Measurements from ENCODE around the gene TXNDC11. TPM values are rescaled to one million over a fixed set of nuclear protein-coding genes. Genes with fewer than 3 reads are reported as not detected.

TXNDC11 gene
- total and polyA plus RNA-seq, 3 donors from 2014 or later: 34.4 to 45.3 (median 42.3) TPM

DNA sequence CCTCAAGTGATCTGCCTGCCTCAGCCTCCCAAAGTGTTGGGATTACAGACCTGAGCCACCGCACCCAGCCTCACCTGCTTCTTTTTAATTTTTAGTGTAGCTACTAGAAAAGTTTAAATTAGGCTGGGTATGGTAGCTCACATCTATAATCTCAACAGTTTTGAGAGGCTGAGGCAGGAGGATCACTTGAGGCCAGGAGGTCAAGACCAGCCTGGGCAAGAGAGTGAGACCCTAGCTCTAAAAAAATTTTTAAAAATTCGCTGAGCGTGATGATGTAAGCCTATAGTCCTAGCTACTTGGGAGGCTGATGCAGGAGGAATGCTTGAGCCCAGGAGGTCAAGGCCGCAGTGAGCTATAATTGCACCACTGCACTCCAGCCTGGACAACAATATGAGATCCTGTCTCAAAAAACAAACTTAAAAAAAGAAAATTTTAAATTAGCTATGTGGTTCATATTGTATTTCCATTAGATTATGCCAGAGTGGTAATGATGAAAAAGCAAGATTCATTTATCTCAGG is 34.9 kb downstream of the TXNDC11 start:
- Histone ChIP-seq H3K9me3 (no peaks in the 10 kb centered on the region), H3K27ac (peak overlapping the region in 1 of 2 donors; percentile 14), H3K4me1 (peaks cover 13% of the 10 kb centered on the region), H3K27me3 (no peaks in the 10 kb centered on the region), H3K4me3 (no peak overlapping the region), H3K36me3 (ENCODE audit: low read depth, missing control alignments) (no peaks in the 10 kb centered on the region)
- intact Hi-C loops (cut with DNase I; ENCODE audit: low total_unique reads): no loop called here
- DNase-seq: no peak
- TF ChIP-seq, protein P1, sequence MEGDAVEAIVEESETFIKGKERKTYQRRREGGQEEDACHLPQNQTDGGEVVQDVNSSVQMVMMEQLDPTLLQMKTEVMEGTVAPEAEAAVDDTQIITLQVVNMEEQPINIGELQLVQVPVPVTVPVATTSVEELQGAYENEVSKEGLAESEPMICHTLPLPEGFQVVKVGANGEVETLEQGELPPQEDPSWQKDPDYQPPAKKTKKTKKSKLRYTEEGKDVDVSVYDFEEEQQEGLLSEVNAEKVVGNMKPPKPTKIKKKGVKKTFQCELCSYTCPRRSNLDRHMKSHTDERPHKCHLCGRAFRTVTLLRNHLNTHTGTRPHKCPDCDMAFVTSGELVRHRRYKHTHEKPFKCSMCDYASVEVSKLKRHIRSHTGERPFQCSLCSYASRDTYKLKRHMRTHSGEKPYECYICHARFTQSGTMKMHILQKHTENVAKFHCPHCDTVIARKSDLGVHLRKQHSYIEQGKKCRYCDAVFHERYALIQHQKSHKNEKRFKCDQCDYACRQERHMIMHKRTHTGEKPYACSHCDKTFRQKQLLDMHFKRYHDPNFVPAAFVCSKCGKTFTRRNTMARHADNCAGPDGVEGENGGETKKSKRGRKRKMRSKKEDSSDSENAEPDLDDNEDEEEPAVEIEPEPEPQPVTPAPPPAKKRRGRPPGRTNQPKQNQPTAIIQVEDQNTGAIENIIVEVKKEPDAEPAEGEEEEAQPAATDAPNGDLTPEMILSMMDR (IDR thresholded peaks at IDR 0.05): no peak
- TF ChIP-seq POLR2A (IDR thresholded peaks at IDR 0.05): no peak
- WGBS, 2 donors: 83 to 85% methylated on average over 4 of the region's 4 CpGs

DNA sequence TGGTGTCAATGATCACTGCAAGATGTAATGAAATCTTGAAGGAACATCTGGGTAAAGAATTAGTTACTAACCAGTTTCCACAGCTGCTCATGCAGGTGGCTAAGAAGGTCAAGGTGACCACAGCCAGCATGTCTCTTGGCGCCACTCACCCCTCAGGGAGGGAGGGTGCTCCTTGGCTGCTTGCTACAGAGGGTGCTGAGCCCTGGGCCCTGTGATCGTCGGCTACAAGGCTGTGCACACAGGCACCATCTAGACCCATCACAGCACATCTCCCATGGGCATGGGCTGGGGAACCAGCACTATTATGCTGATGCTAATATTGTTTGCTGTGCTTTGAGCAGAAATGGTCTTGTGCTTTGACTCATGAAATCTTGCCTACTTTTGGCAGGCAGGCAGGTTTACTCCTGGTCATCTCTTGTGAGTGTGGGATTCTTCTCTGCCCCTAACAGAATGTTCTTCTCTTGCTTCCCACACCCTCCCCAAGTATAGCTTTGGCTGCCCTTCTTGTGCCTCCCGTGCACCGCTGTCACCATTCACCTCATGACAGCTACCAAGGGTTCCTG is 36.4 kb downstream of the TXNDC11 start:
- TF ChIP-seq, protein P1 (IDR thresholded peaks at IDR 0.05): no peak
- no peak for TF ChIP-seq POLR2A (IDR thresholded peaks at IDR 0.05)
- DNase-seq: no peak
- H3K4me1 ChIP-seq: peaks cover 13% of the 10 kb centered on the region
- H3K36me3 ChIP-seq (ENCODE audit: low read depth, missing control alignments): no peaks in the 10 kb centered on the region
- H3K4me3 ChIP-seq: no peak overlapping the region
- peak overlapping the region in 1 of 2 donors; percentile 11 for H3K27ac ChIP-seq
- WGBS, 2 donors: 57% methylated on average over 4 to 5 of the region's 5 CpGs
- H3K27me3 ChIP-seq: no peaks in the 10 kb centered on the region
- intact Hi-C loops (cut with DNase I; ENCODE audit: low total_unique reads): no loop called here
- no peaks in the 10 kb centered on the region for H3K9me3 ChIP-seq

DNA sequence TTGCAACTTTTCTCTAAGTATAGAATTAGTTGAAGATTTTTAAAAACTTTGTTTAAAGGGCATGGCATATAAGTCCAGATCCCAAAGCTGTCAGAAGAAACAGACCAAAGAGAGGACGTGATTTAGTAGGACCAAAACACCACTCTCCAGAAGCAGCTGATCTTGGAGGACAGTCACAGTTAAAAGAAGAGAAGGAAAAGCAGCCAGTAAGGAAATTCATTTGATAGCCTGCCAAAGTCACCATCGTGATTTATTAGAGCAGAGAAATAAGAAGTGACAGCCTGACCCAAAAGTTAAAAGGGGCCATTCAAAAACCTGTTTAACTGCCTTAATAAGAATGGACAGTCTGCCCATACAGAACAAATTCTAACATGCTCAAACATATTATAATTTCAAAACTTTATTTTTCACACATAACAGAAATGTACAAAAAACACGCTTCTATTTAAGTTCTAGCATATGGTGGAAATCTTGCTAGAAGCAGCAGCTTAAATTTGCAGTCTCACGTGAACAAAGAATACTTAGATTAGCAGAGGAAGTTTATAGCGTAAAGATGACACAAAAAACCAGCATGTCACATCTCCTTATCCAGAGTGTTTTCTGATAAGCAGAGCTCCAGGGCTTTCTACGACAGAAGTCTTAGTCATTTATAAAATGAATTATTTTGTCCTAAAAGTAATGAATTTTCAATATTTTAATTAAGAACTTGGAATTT is 37.2 kb downstream of the TXNDC11 start:
- no peak overlapping the region for H3K4me3 ChIP-seq
- WGBS, 2 donors: 53% methylated on average over 6 of the region's 6 CpGs
- intact Hi-C loops (cut with DNase I; ENCODE audit: low total_unique reads): no loop called here
- no peaks in the 10 kb centered on the region for H3K9me3 ChIP-seq
- no peaks in the 10 kb centered on the region for H3K27me3 ChIP-seq
- peak overlapping the region; percentile 11 to 19 for H3K27ac ChIP-seq
- TF ChIP-seq, protein P1 (IDR thresholded peaks at IDR 0.05): no peak
- TF ChIP-seq POLR2A (IDR thresholded peaks at IDR 0.05): no peak
- H3K36me3 ChIP-seq (ENCODE audit: low read depth, missing control alignments): no peaks in the 10 kb centered on the region
- DNase-seq: no peak
- peaks cover 13% of the 10 kb centered on the region for H3K4me1 ChIP-seq

DNA sequence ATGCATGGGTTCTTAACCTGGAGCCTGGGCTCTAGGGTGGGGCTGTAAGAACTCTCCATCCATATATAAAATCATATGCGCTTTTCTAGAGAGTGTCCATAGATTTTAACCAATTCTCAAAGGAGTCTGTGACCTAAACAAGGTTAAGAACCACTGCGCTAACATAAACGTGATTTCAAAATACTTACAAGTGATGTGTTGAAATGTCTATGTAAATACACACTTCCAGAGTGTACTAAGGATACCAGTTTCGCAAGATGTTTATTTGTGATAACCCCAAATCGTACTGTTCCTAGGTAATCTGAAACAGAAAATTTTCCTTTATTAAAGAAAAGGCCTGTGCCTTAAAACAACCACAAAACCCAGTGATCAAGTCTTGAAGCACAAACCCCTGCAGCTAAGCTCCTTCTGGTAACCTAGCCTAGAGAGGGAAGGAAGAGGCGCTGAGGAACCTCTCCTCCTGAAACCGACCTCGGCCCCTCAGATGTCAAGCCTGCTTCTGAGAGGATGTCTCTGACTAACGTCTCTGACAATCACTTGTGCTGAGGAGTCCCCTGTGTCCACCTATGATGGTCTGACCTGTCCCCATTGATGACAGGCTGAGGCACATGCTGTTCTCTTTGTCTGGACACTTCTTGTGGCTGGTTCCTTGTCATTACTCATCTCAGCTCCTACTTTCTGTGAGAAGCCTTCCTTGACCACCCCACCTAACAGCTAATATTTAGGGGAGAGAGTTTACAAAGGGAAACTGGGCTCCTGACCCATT is 42.2 kb downstream of the TXNDC11 start:
- no peak overlapping the region for H3K27ac ChIP-seq
- 86 to 89% methylated on average over 9 of the region's 9 CpGs for WGBS, 2 donors

More for the DNA sequence above, 42.2 kb downstream of the TXNDC11 start:
- H3K27me3 ChIP-seq: no peaks in the 10 kb centered on the region
- intact Hi-C loops (cut with DNase I; ENCODE audit: low total_unique reads): no loop called here
- TF ChIP-seq, protein P1 (IDR thresholded peaks at IDR 0.05): no peak
- TF ChIP-seq POLR2A (IDR thresholded peaks at IDR 0.05): no peak
- peaks cover 1% of the 10 kb centered on the region for H3K4me1 ChIP-seq
- H3K4me3 ChIP-seq: no peak overlapping the region
- no peak for DNase-seq
- H3K36me3 ChIP-seq (ENCODE audit: low read depth, missing control alignments): no peaks in the 10 kb centered on the region
- H3K9me3 ChIP-seq: no peaks in the 10 kb centered on the region

Data from testis (tissue), 3 donors.